Stimulated activated CD8-positive, alpha-beta memory T cell treated with anti-CD3 and anti-CD28 coated beads, Interleukin-4, amount 100 ng/mL, for 24 hours (primary cell): ENCODE measurements around the gene FLRT3.

ENCODE experiments used
- DNase-seq: peaks from one replicate; pipeline ENCODE4 v3.0.0-alpha.2; 2020; ENCODE audit warnings: low read depth

The FLRT3 gene

DNA sequence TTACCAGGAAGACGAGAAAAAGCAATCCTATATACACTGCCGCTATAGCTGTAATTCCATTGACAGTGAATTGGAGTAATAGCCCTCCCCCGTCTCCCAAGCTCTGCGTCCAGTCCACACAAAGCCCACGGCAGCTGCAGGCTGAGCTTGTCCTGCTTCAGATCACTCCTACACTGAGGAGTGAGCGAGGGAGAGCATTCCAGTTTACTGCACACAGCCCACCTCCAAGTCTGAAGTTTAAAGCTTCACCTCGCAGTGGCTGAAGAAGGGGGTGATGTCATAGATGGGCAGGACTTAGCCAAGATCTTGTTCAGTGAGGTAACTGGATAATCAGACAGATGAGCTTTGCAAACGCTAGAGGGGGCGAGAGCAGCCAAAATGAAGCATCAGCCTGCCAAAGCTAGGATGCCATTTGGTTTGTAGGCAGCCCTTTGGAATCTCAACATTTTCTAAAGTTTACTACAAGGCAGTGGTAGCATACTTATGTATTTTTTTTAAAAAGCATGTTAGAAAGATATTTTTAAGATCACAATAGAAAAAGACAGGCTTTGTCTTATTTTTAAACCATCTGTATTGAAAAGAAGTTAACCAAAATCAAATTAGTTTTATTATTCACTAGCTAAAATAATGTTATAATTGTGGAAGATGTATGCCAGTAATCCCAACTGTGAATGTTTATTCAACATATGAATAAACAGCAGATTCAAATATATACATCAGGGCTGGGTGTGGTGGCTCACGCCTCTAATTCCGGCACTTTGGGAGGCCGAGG lies at the start of gene FLRT3:
Gene FLRT3, minus strand, starts transcription at position 213 of the 772 bp plus-strand sequence. CDS start 10,106 bp downstream, outside the sequence.
- no peak for DNase-seq

DNA sequence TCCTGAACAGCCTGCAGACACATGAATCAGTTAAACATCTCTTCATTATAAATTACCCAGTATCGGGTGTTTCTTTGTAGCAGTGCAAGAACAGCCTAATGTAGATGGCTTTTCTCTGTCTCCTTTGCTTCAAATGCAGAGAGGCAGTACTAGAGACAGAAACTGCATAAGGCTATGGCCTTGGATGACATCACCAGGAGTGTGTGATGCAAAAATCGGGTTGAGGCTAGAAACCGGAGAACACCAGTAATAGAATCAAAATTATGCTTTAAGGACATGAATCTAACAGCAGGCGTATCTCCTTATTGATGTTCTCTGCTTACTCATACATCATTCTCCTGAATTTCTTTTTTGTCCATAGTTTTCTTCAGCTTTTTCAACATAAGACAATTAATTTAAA lies 49.3 kb upstream of the FLRT3 start:
- DNase-seq, result no peak

DNA sequence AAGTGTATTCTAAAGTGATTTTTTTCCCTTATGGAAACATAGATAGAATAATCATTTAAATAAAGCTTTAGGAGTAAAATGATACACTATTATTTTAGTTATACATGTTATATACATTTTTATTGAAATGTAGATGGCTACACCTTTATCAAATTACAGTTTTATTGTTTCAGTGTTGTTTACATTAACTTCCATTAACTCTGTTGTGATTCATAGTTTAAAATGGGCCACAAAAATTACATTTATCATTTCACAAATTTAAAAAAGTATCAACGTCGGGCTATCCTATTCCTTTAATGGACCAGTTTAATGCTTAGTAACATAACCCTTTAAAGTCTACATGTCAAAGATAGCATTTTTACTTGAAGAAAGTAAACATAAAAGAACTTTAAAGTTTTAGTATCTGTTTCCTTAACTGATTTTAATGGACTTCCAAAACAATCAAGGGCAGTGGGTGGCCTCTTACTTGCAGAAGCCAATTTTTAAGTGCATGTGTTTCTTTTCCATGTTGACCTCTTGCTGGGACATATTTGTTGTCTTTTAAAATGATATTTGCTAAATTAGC lies 47.8 kb upstream of the FLRT3 start:
- DNase-seq, result no peak

DNA sequence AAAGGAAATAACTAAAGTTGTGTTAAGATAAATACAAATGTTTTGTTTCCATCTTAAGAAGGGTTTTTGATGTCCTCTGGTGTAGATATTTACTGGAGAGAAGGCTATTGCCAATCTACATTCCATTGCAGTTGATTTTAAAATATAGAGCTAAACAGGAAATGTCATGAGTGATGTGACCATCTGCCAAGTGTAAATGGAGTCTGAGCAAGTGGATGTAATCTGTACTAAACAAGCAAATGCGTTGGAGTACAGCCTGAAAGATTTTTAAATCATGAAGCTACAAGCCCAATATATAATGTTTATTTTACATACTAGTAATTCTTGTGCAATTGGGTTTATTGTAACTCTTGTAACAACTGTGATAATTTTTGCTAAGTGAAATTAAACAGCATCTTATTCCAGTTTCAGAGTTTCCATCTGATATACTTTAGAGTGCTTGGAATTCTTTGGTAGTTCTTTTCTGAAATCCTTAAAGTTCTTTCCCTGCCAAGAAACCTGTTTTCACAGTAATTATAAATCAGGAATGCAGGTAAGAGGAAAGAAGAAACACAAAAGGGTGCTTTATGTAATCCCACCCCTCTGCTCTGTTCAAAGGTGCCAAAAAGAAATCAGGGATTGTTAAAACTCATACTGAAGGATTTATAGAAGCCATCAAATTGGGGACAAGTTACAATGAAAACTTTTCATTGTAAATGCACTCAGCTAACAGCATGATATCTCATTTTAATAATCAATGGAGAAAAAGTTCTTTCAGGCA lies 47.2 kb upstream of the FLRT3 start:
- DNase-seq, result no peak

DNA sequence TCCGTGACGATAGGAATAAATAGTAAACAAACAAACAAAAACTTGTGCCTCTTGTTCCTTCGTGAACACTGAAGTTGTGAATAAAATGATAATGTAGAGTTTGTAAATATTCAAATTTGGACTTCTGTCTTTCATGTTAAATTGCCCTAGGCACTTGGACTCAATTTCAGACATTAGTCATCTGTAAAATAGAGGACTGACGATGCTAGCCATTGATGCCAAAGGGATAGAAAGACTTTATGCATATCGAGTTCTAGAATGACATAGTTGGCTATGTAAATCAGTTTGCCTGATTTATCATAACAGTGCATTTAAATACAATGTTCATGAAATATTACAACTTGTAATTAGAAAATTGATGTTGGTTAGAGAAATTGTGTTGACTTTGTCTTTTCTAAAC lies 45.9 kb upstream of the FLRT3 start:
- no peak for DNase-seq

DNA sequence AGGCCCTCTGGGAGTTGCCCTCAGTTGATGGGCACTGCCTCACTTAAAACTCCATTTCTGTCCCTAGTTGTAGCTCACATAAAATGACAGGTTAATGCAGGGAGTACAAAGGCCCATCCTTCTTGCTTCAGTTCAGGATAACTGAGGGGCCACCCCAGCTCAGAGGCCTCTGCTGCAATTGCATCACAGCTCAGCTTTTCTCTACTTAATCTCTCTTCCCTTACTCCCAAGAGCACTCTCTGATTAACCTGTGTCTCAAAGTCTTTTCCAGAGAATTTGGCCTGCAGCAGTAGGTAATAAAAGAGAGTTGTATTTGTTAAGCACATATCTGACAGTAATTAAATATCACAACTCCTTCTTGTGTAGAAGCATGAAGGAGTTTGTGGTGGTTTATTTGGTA lies 40.9 kb upstream of the FLRT3 start:
- DNase-seq, result no peak

DNA sequence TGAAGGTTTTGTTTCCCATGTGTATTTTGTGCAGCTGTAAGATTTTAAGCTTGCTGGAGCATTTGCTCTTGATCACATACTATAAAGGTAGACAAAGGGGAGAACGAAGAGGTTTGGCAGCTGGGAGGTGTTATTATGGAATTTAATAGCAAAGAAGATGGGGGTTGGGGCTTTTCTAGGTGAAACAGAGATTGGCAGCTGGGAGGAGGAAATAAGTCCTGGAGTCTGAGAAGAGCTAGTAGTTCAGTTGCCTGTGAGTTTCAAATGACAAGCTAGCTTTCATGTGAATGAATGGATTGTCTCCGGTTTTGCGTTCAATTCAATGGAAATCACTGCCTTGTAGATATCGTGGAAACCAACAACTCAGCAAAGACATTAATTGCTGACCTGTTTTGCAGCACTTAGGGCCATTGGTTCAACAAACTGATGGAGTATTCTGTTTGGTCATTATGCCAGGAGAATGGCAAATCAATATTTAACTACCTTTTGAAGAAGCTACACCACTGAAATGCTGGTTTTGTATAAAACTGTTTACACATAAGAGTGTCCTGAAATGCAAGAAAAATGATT lies 38.1 kb upstream of the FLRT3 start:
- no peak for DNase-seq

DNA sequence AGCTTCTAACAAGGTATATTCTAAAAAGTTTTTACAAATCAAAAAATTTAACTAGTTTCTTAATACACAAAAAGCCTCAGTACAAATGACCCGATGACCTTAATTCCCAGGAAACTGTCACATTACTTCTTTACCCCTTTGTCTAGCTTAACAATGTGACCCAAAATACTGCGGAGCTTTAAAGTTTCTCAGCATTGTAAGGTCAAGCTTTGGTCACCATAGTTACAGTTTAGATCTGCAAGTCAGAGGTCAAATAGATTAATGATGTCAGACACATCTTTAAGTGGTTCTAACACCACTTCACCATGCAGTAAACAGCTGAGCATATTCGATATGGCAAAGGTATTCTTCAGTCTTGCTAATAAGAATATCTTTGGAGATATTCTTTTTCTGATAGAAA lies 36.8 kb upstream of the FLRT3 start:
- no peak for DNase-seq

DNA sequence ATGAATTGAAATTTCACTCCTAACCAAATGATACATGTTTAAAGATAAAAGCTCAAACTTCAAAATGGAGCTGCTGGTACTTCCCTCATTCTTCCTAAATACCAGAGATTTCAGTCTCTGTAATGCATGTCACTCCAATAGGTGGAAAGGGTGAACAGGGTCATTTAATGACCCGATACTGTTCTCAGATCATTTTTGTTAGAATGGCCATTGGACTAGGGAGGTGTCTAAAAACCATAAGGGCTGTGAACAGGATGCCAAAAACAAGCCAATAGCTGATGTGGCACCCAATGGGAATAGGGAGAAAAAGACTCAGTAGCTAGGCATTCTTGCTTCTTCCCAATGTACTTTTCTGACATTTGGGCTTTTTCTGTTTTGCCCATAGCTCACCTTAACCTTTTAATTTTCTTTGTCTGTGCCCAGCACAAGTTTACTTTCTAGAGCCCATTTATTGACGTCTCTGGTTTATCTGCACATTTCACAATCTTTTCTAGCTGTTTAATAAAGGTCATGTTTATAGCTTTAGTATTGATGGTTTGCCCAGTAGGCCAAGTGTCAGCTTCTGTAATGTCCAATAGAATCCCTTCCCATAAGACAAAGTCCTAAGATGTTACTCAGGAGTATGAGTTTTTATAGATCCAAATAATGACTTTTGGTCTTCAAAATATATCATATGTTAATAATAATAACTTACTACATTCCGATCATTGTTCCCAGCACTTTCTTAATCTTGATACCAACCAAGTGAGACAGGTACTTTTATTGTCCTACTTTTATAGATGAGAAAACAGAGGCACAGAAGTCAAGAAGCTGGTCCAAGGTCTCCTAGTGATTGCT lies 24.3 kb upstream of the FLRT3 start:
- DNase-seq, result no peak

DNA sequence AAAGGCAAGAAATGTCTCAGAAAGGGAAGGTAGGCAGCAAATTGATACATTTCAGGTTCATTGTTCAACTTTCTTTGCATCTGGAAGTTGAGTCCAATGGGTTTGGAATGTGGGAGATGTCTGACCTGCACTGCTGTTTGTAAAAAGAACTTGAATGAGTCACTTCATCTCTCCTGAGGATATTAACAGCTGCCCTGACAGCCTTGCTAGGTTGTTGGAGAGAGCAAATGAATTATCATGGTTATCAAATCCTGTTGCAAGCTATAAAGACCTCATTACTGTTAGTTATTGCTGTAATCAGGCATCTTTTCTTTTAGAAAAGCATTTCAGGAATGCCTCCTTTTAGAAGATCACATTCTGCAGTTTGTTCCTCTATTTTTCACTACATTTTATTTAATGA lies 23.0 kb upstream of the FLRT3 start:
- DNase-seq, result no peak

DNA sequence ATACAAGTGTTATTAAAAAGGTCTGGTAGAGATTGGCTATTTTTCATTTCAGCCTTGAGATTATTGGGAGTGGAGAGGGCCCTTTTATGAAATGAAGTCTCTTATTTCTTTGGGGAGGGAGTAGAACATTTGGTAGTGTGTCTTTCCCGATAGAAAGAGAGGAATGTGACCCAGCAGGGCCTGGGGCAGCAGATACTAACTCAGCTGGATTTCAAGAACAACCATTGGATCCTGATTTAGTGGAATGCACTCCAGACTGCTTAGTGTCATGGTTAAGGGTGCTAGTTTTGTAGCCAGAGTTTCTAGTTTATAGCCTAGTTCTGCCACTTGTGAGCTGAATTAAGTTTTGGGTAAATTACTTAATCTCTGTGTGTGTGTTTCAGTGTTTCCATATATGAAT lies 18.4 kb upstream of the FLRT3 start:
- DNase-seq, result no peak

DNA sequence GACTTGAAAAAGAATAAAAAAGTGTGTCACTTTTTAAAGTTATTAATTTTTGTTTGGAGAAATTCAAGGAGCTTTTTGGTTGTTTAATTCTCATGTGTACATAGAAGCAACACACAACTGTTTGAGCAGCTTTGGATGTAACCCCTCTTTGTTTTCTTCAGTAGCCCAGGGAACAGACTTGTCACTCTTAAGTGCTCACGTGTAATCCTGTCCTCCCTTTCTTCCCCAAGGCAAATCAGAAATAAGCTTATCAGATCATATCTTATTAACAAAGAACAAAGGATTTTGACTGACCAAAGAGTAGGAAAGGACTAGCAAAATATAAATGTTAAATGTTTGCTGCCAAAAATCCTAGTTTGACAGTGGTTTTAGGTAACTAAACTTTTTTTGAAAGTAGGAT lies 7.3 kb upstream of the FLRT3 start:
- no peak for DNase-seq

DNA sequence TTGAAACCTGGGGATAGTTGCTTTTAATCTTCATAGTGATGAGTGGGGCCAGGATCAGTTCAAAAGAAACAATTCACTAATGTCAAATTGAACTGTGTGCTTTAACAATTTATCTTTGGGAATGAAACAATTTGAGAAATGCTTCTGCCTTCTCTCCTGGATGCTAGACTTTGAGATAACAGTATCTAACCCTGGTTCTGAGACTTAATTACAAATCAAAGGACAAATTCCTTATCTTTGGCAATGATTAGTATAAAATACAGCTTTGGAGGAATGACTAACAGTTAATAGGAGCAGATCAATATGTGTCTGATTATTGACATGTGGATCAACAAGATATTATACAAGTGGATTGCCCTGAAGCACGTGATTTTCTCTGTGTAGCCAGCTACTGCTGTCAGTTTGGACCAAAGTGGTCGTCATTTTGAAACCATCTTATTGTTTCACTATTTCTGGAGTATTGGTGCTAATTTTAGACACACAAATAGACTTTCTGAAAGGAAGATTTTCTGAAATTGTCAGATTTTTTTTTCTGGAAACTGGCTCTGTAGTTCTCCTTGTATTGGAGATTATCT lies 6.2 kb upstream of the FLRT3 start:
- DNase-seq, result no peak

DNA sequence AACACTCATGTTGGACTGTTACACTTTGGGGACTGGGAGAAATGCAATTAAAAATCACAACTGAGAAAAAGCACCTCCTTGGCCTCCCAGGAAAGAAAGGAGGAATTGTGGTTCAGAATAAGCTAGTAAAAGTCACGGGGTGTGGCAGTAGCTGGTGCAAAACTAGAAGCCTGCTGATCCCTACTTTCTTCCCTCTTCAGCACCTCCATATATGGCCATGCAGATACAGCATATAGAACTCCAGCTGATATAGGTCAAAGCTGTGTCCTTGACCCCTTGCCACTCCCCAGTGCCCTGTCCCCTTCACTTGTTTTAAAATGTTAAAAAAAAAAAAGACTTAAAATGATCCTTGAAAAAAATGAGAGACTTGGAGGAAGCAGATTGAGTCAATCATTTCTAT lies 5.5 kb upstream of the FLRT3 start:
- no peak for DNase-seq

DNA sequence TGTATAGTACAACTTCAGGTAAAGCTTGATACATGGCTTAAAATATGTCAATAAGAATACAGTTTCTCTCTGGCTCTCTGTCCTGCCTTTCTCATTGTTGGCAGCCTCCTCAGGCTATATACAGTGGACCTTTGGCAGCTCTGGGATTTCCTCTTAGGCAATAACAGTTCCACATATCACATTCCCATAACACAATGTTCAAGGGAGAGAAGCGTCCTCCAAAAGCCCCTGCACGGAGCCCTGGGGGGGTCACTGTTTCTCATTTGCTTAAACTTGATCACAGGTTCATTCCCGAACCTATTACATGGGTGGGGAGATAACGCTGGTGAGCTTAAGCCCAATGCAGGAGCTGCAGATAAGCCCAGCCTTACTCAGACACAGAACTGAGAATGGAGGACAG lies 4.4 kb upstream of the FLRT3 start:
- DNase-seq, result no peak

DNA sequence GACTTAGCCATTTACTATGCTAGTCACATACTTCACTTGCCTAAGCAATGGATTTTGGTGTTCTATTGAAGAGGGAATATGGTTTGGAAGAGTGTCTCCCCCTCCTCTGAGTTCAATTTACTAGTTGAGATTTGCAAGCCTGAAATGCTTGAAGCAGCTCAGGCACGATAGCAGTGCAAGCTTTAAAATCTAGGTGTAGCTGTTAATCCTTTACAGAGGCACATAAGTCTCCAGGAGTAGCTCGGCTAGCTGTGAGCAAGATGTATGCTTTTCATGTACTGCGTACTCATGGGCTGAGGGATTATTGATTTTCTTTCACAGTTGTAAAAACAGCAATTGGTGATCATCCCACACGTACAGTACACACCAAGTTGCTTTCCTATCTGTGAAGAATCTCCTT lies 726 bp downstream of the FLRT3 start:
- no peak for DNase-seq

DNA sequence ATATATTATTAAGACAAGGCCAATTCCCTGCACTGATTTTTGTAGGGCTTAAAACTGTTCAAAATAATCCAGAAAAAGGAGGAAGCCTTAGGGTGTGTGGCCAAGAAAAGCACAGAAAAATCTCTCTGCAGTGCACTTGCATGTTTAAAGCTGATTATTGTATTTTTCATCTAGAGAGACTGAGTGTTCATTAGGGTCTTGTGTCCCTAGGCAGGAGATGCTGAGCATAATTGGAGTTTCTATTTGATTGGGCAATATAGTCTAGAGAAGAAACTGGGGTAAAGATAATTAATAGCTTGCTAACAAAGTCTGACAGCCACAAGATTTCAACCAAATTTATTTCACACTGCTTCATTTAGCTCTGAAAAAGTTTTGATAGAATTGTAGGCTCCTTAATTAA lies 2.4 kb downstream of the FLRT3 start:
- no peak for DNase-seq

DNA sequence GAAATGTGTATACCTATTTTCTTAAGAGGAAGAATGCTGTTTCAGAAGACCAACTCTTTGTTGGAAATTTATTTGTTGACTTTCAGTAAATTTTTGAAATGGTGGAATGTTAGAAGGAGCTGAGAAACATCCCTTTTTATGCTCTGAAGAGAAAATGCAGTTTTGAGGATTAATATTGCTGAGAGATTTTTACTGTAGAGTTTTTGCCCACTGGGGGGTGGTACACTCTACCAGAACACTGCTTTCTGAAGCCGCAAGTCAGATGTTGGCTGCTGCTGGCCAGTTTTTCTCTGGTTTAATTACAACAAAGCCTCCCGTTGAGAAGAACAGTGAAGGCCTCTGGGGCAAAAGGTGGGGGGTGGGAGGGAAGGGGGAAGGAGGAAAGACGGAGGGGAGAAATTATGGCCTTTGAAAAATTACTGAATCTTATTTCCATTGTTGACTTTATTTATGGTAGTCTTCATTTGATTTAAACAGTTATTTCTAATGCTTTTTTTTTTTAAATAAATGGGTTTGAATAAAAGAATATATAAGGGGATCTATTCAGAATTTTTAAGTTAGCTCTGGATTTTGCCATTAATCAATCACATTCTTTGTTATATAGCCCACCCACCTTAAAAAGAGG lies 3.0 kb downstream of the FLRT3 start:
- no peak for DNase-seq

DNA sequence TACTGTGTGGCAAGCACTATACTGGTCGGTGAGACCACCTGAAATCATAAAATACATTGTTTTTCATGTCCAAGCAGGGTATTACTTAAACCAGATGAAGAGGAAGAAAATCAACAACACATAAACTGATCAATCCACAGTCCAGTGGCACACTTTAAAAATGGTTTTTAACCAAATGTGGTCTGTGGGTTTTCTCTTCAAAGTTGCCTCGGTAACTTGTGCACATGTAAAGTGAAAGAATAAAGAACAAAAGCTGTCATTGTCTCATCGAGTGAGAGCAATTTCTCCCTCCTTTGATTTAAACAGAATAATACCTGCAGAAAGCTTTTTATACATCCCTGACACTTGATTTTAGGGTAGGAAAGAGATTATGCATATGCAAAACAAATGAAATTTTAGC lies 3.7 kb downstream of the FLRT3 start:
- DNase-seq, result no peak

DNA sequence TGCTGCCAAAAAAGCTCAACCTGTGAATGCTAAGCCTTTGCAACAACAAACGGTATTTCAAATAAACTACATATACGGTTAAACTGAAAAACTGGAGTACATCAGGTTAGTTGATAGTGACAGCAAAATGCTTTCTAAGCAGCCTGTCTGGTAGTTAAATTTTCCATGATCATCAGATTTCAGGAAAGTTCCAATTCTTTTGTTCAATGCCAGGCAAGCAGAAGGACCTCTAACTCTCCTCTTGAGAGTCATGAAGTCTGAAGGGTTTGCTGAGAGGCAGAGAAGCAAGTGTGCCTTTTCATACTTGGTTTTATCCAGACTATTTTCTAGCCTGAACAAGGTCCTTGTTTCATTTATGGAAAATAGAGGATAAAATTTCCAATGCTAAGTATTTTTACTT lies 4.5 kb downstream of the FLRT3 start:
- DNase-seq, result no peak

DNA sequence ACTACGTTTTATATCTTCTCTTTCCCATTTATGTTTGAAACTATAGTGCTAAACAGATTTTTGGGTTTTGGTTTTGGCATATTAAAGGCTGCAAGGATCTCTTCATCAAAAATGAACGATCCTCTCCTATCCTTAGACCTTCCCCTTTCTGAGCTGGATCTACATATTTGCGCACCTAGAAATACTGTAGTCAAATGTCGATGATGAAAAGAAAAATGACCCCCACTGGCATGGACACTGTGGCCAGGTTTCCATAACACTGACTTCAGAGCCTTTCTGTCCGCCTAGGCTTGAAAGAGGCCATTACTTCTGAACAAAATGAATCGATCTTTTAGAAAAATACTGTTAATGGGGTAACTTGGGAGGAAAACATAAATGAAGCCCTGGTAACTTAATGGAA lies 5.8 kb downstream of the FLRT3 start:
- DNase-seq, result no peak
